Activated T-cell treated with anti-CD3 and anti-CD28 coated beads for 4 hours (primary cell): ENCODE results near the gene AP1M1.

Source experiments
- DNase-seq: peaks from one replicate; pipeline ENCODE4 v3.0.0-alpha.2; 2020

The AP1M1 gene

DNA sequence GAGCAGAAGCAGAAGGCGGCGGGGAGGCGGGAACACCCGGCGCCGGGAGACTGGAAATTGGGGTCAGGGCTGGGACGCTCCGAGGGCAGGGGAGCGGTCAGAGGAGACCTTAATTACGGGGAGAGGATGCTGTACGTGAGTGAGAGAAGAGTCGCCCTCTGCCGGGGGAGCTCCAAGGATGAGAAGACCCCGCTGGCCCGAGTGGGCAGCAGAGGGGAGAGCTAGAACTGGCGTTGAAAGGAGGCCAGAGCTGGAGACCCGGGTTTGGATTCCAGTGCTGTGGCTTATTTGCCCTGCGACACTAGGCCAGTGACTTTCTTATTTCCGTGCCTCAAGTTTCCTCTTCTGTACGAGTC, 12.0 kb upstream of the AP1M1 start:
- peak; percentile 15 for DNase-seq

DNA sequence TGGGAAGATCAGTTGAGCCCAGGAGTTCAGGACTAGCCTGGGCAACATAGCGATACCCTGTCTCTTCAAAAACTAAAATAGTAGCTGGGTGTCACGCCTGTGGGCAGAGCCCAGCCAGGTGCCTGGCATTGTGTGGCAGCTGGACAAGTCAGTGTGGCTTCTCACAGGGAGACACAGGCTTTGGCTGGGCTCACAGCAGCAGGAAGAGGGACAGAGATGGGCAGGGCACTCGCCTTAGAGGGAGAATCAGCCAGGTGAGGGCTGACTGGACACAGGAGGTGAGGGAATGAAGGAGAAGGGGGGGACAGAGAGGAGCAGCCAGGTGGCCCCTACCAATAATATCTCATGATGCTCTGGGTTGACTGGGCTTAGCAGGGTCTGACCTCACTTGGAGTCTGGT, 9.2 kb upstream of the AP1M1 start:
- no peak for DNase-seq

DNA sequence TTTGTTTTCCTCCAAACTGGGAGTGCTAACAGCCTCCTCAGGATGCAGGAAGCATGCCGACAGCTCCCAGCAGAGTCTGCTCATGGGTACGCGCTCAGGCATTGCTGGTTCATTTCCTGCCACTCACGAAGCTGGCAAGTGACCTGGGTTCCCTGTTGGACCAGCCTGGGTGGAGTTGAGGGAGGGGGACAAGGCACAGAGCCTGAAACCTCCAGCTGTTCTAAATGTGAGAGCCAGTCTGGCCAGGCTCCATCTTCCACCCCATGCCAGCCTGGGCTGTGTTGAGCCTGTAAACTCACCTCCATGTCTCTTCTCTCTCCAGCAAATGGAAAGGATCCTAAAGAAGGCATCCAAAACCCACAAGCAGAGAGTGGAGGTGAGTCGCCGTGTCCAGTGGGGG, 7.5 kb upstream of the AP1M1 start:
- no peak for DNase-seq

DNA sequence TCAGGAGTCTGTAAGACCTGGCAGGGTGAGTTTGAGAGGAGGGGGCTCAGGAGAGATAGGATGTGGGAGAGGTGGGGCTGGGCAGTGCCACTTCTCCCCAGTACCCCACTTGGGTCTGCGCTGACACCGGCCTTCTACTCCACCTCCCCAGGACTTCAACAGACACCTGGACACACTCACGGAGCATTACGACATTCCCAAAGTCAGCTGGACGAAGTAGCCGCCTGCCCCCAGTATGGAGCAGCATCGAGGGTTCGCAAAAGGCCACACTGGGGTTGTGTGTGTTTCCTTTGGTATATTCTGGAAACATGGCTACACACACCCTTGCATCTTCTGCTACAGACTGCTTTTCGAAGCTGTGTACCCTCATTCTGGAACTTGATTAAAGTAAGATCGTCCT, 7.0 kb upstream of the AP1M1 start:
- DNase-seq = no peak

DNA sequence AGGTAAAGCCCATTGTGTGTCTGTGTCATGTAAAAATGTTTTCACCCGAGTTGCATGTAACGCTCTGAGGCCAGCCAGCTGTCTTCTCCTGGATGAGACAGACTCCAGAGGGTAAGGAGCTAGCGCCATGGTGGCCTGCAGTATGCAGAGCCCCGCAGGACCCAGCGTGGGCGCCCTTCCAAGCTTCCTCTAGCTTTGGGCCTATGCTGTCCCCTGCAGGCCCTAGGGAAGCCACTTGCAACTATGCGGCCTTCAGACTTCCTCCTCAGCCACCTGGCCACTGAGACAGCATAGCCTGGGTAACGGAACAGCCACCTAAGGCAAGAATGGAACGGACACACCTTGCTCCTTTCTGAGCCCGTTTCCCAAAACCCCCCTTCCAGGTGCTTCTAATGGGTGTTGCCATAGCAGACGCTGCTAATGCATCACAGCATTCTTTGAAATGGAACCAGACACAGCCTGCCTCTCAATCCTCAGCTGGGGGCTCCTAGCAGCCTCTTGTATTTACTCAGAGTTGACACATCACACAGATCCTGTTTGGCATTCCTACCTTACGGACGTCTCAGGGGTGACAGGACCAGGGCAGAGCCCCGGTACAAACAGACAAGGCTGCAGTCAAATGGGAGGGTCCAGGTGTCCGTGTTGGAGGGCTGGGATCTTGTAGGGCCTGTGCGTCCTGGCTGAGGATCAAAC, 6.3 kb upstream of the AP1M1 start:
- no peak for DNase-seq

DNA sequence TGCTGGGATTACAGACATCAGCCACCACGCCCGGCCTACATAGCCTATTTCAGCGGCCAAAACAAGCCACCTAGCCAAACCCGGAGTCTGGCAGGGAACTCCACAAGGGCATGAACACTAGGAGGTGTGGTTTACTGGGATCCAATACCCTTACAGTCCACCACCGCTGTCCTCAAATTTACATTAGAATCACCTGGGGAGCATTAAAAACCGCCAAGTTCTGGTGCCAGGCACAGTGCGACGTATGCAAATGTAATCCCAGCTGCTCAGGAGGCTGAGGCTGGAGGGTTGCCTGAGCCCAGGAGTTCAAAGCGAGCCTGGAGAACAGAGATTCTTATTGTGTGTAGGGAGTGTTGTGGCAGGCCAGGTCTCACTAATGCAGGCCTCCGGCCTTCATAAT, 4.2 kb upstream of the AP1M1 start:
- DNase-seq = no peak

DNA sequence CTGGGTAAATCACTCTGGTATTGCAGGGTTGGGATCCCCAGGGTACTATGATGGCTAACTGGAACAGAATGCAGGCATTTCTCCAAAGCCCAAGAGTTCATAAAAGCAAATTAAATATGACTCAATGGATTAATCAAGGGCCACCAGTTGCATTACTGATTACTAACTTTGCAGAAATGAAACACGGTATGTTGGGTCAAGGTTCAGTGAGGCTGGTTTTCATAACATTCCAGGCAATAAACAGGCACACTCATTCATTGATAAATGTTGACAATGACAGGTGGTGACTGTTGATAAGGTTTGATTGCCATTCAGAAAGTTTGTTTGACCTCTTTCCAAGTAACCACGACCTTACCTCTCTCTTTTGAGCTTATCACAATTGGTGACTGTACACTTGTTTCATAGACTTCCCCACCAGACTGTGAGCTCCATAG, 506 bp upstream of the AP1M1 start:
- DNase-seq = no peak

DNA sequence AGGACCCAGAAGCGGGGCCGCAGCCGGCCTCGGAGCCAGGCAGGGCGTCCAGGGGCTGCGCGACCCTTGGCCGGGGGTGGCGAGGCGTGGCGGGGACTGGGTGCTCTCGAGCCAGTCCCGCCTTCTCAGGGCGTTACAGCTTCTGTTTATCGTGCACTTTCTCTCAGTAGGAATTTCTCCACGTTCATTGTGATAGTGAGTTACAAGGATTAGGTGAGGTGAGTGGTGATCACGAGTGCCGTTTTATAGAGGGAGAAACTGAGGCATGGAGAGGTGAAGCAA, 600 bp downstream of the AP1M1 start:
- DNase-seq = no peak

DNA sequence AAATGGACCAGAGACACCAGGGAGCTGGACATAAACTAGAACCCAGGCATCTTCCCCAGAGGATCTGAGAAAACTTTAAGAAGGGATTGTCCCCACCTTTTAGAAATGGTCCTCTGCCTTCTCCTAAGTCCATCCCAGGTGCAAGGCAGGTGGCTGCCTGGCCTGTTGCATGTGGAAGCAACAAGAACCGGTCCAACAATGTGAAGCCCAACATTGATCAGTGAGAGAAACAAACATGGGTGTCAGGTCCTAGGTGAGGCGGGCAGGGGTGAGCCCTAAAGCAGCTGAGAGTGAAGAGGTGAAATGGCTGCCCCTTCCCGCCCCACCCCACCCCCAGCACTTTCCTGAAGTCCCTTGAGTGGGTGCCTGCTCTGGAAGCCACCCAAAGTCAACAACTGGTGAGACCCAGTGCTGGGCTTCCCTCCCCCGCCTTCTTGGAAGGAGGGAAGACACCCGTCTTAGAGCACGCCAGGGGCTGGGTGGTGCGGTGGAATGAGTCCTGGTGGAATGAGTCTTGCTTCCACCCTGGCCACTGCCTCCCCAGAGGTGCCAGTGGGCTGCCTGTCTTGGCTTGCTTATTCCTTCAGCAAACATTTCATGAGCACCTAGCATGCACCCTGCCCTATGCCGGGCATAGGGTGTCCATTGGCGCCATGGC, 1.7 kb downstream of the AP1M1 start:
- no peak for DNase-seq

DNA sequence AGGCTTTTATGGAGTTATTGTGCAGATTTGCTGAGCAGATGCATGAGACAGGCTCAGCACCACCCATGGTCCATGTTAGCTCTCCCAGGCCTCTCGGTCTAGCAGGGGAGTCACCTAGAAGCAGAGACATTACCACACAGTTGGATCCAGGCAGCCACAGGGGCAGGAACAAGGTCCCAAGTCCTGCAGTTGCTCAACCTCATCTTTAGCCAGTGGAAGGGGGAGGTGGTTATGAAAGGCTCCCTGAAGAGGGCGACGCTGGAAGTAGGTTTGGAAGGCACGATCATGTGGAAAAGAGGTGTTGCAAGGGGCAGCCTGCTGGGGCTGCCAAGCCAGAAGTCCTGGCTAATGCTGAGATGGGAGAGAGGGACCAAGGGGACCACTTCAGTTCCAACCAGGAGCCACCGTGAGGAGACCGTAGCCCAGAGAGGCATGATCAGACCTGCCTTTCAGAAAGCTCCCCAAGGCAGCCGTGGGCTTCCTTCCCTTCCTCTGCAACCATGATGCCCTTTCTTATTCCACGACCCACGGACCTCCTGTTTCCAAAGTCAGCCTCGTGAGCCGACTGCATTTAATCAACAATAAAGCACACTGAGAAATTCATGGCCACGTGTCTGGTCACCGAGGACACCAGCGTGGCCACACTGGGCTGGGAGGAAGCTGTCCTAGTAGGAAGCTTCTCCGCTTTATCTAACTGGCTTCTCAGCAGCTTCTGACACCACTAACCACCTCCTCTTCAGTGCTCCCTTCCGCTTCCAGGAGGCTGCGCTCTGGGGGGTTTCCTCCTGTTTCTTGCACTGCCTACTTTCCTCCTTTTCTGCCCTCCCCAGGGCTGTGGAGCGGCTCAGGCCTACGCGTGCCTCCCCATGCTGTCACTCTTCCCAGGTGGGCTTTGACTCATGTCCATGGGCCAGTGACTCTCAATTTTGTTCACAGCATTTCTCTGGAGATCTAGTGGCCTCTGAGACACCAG, 2.6 kb downstream of the AP1M1 start:
- DNase-seq = no peak

DNA sequence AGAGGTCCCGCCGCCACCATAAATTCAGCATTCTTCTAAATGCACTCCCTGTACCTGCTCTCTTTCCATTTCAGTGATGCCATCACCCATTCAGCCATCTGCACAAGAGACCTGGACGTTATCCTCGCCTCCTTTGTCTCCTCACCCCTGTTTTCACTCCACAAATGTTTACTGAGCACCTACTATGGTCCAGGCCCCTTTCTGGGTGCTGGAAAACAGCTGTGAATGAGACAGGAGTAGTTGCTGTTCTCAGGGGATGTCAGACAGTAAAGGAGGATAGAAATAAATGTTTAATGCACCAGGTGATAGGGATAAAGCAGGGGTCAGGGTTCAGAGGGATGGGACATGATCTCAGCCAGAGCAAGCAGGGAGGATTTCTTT, 3.3 kb downstream of the AP1M1 start:
- no peak for DNase-seq

DNA sequence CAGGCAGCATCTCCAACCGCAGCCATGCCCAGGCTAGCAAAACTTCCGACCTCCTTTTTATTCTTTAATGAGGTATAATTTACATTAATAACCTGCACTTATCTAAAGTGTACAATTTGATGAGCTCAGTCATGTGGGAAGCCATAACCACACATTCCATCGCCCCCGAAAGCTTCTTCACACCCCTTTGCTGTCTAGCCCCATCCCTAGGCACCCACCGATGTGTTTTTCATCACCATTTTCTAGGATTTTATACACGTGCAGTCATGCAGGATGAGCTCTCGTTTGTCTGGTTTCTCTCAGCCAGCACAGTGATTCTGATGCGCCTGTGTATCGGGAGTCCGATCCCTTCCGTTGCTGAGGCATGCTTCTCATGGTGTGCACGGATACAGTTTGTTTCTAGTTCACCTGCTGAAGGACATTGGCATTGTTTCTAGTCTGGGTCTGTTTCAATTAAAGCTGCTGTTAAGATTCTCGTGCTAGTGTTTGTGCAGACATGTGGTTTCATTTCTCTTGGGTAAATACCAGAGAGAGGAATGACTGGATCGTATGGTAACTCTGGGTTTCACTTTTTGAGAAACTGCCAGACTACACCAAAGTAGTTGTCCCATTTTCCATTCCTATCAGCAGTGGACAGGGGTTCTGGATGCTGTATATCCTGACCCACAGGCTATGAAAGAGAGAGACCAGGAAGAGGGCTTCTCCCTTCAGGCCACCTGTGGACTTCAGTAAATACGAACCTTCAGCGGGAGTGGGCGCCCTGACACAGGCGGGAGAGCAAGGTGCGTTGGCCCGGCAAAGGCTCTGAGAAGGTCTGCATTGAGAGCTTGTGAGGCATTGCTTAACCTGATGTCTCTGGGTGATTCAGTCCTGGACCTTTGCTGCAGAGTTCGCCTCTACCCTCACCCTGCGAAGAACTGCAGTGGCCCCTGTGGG, 4.9 kb downstream of the AP1M1 start:
- no peak for DNase-seq

DNA sequence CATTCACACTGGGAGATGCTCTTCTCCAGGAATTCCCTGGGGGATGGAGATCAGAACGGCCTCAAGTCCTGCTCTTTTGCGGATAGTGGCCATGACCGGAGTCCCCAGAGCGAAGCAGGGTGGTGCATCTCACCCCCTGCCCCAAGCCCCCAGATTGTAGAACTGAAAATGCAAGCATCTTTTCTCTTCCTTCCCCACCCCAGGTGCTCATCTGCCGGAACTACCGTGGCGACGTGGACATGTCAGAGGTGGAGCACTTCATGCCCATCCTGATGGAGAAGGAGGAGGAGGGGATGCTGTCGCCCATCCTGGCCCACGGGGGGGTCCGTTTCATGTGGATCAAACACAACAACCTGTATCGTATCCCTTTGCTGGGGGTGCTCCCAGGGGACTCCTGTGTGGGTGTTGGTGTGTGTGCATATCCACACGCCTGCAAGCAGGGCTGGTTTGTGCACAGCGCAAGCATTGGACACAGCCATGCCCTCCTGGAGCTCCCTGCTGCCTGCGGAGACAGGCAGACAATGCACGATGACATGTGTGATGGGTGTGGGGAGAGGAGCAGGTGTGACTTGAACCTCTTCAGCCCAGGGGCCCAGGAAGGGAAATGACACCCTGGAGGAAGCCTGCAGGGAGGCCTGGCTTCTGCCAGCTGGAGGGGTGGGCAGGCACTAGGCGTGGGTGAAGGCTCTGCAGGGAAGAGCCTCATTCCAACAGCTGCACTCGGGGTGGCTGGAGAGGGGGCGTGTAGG, 5.7 kb downstream of the AP1M1 start:
- DNase-seq = no peak

DNA sequence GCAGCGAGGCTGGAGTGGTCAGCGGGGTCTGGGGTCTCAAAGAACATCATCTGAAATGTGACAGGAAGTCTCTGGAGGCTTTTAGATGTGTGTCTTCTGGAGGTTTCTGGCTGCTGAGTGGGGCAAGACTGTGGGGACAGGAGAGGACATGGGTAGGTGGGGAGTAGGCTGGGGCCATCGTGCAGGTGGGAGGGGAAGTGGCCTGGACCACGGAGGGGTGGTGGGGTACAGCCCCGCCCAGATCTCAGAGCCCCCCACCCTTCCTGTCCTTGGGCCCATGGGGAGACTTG, 6.2 kb downstream of the AP1M1 start:
- DNase-seq = no peak

DNA sequence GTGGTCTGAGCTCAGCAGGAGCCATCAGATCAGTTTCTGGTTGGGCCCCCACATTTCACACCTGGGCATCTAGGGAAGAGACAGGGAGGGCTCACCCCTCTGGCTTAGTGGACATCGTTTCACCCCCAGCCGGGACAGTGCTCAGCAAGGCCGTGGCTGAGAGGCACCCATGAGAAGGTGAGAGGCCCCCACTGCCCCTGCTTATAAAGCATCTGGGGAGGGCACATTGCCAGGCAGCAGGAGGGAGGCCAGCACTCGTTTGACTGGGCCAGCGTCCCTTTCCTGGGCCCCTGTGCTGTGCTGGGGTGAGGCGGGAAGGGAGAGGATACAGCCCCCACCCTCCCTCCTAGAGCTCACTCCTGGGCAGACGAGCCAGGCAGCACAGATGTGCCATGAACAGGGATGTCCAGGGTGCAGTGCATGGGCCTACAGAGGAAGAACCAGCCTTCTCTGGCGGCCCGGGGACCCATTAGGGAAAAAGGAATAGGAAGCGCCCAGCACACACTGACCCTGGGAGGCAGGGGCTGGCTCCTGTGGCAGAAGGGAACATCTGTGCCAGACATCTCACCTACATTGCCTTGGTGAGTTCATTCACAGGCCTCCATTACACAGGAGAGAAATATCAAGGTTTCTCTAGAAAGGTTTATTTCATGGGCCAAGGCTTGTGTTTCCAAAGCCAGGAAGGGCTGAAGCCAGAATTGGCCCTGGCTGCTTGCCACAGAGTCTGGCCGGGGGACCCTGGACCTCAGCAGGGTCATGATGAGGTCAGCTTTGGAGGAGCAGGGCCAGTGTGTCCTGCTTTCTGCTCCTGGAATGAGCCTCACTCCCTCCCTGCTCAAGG, 7.7 kb downstream of the AP1M1 start:
- no peak for DNase-seq

DNA sequence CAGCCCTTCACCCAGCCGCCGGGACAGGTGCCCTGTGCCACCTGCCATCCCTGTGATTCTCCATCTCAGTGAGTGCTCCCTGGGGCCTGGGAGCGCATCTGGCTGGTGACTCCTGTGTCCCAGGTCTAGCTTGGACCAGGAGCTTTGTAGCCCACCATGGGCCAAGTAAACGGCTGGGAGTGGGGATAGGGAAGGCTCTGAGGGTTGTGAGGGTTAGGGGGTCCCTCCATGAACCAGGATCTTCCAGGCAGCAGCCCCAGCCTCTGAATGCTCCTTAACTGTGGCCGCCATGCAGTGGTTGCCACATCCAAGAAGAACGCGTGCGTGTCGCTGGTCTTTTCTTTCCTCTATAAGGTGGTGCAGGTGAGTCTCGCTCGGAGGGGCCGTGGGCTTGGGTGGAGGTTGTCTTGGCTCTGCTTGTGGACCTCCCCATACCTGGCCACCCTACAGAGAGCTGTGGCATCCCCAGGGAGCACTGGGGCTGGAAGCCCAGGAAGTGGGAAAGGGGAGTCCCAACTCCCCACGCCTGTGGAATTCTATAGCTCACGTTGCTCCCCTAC, 8.4 kb downstream of the AP1M1 start:
- DNase-seq = no peak

DNA sequence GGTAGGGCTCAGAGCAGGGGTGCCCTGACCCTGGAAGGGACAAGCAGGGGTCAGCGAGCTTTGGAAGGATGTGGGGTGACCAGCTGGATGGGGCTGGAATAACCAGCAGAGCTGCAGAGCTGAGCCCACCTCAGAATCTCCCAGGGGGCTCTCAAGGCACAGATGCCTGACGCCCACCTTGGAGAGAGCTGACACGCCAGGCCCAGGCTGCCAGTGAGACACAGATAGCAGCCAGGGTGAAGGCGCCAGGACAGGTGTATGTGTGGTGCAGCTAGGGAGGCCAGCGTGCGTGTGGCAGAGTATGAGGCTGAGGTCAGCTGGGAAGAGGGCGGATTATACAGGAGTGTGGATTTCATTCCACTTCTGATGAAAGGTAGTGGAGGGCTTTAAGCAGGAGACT, 8.9 kb downstream of the AP1M1 start:
- no peak for DNase-seq

DNA sequence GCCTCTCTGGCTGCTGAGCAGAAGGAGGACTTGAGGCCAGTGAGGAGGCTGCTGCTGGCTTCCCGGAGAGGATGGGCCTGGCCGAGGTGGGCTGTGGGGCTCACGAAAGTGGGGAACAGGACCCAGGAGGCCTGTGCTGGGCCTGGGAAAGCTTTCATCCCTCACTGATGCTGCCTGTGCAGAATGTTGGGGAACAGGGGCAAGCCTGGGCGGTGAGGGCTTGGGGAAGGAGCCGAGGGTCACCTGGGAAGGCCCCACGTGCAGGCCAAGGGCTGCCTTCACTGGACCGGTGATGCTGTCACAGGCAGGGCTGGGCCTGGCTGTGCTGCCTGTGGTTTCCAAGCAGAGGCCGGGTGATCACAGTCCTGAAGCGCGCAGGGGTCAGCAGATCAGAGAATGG, 9.4 kb downstream of the AP1M1 start:
- DNase-seq = no peak

DNA sequence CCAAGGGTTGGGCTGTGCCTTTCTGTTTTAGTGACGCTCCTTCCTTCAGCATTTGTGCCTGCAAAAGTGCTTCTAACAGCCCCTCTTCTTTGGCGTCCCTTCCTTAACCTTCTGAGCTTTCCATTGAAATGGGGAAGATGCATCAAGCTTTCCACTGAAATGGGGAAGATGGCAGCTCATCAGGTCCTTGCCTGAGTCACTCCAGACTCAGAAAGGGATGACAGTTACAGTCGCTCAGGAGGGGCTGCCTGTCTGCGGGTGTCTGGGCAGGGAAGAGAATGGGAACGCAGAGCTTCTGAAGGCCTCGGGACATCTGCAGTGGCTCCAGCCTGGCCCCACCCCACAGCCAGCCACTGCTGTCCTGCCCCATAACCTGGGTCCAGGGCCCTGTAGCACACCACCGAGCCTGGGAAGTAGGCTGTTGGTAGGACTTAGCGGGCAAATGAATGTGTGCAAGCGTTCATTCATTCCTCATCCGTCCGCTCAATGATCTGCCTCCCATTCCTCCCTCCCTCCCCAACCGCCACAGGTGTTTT, 9.8 kb downstream of the AP1M1 start:
- no peak for DNase-seq

DNA sequence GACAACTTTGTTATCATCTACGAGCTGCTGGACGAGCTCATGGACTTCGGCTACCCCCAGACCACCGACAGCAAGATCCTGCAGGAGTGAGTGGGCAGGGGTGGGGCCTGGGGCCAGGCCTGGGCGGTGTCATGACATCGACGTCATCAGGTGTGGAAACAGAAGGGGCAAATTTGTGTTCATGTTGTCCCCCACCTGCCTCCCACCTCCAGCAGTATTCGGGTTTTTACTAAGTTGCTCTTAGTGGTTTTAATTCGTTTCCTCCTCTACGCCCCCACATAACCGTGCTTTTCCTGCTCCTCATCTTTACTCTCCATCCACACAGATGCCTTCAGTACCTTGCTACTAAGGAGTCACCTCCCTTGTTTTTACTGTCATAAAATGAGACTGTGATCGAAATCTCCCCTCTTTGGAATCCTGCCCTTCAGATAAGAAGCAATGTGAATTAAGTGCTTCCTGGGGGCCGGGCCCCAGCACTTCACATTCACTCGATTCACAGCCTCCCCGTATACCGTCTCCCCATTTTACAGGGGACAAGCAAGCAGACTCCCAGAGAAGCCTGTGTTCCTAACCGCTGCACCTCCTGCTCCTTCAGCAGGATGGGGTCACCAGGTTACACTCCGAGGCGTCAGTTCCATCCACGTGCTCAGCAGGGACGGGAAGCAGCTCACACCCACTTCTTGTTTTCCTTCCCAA, 10.5 kb downstream of the AP1M1 start:
- no peak for DNase-seq
